DMS114 treated with DMSO at 0.1 percent for 48 hours (cell line): ENCODE results near the gene ZCCHC7.

Experiments
- DNase-seq: peaks from one replicate; lab custom pipeline; 2025; ENCODE audit not compliant: unreplicated experiment; lab: John Stamatoyannopoulos, UW

The ZCCHC7 gene

DNA sequence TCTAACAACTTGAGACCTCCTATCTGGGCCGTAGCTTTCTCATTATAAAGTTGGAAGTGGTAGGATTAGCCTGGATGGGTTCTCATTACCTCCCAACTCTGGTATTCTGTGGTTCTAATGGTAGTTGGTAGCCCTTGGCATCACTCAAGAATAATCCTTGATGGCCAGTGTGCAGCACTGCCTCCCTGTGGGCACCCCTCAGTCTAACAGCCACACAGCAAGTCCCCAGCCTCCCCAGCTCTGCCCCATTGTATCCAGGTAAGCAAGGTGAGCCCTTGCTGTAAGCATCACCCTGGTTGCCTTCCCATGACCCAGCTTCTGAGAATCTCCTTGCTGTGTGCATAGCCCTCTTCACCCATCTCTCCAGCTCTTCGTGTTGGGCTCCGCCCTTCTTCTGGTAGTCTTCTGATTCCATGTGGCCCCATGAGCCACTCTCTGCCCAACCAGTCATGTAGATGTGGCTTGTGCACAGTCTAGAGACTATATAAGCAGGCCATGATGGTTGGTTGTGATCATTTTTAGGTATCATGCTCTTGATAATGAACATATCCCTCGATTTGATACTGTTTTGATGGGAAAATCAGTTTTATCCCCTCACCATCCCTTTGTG is 244.5 kb downstream of the ZCCHC7 start:
- no peak for DNase-seq

GRCh38 chr9:37369671-37370070 is 249.3 kb downstream of the ZCCHC7 start:
- no peak for DNase-seq

DNA sequence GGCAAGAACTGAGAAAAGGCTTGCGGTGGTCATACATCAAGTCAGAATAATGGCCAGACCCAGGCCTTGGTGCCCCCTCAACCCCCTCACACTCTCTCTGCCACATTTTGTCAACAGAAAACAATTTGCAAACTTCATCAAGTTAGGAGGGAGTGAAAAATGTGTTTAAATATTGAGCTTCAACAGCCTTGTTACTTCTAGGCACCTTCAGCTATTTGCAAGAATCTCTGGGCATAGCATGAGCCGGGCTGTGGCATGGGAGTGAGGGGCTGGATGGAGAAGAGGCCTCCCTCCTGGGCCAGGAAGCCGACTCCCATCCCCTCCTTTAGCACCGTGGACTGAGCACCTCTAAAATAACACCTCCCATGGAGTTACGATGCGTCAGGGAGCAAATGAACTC is 249.9 kb downstream of the ZCCHC7 start:
- no peak for DNase-seq

GRCh38 chr9:37370968-37371563 is 250.7 kb downstream of the ZCCHC7 start:
- no peak for DNase-seq

GRCh38 chr9:37371565-37372464 is 251.4 kb downstream of the ZCCHC7 start:
- no peak for DNase-seq

DNA sequence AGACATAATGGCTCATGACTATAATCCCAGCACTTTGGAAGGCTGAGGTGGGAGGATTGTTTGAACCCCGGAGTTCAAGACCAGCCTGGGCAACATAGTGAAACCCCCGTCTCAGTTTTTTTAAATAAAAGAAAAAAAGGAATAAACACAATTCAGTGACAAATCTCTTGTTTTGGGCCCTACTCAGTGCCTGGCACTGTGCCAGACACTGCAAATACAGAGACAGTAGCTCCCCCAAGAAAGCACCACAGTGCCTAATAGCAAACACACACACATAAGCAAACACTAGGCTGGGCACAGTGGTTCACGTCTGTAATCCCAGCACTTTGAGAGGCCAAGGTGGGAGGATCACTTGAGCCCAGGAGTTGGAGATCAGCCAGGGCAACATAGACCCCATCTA is 252.5 kb downstream of the ZCCHC7 start:
- DNase-seq = no peak

GRCh38 chr9:37373621-37374020 is 253.2 kb downstream of the ZCCHC7 start:
- no peak for DNase-seq

GRCh38 chr9:37374892-37375291 is 254.5 kb downstream of the ZCCHC7 start:
- DNase-seq = no peak

DNA sequence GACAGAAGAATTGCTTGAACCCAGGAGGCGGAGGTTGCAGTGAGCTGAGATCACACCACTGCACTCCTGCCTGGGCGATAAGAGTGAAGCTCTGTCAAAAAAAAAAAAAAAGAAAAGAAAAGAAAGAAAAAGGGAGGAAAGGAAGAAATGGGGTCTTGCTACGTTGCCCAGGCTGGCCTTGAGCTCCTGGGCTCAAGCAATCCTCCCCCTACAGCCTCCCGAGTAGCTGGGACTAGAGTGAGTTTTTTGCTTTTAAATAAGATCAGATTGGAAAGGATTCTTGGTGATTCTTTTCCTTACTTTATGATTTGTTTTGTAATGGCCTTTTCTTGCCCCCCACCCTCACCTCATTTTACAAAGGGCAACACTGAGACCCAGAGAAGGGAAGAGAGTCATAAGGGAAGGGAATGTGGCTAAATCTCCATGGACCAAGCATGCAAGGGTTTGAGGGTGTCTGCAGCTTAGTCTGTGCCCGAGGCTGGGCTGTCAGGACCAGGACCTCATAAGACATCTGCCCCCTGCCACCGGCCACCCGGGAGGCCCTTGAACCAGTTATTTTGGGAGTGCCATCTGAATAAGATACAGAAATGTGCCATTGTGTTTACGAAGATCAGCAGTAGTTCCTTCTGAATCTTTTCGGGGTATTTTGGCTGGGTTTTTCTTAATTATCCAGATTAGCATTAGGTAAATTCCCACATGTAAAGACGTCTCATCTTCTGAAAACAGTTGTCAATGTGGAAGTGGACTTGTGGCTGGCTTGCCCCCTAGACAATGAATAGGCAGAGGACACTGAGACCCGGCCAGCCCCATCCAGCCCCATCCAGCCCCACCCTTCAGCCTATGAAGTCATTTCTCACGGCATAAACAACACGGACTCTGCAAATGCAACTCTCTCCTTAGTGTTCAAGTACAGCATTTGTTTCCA is 257.6 kb downstream of the ZCCHC7 start:
- no peak for DNase-seq

DNA sequence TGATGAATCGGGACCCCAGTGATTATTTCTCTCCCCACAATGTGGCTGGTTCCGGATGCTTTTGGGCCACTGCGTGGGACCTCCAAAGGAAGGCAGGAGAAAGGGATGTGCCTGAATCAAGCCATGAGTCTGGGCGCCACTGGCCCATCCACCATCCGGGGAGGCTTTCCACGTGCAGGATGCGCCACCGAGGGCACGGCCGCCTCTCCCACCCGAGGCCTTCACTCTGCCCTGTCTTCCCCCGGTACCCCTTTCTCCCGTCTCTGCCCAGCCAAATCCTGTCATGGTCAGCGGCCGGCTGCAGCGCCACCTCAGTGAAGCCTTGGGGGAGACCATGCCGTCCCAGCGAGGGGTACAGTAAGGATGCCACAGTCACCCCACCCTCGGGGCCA is 258.2 kb downstream of the ZCCHC7 start:
- no peak for DNase-seq

DNA sequence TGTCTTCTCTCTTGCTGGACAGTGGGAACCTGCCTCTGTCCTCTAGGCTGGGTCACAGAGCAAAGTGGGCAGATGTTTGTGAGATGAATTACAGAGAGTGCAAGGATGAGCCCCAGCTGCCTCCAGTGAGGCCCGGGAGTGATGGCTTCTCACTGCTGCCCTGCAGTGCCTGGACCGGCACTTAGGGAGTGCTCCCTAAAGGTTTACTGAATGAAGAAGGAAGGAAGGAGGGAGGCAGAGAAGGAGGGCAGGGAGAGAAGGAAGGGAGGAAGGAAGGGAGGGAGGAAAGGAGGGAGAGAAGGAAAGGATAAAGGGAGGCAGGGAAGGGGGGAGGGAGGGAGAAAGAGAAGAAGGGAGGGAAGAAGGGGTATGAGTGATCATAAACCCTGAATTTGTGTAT is 259.5 kb downstream of the ZCCHC7 start:
- DNase-seq = no peak

DNA sequence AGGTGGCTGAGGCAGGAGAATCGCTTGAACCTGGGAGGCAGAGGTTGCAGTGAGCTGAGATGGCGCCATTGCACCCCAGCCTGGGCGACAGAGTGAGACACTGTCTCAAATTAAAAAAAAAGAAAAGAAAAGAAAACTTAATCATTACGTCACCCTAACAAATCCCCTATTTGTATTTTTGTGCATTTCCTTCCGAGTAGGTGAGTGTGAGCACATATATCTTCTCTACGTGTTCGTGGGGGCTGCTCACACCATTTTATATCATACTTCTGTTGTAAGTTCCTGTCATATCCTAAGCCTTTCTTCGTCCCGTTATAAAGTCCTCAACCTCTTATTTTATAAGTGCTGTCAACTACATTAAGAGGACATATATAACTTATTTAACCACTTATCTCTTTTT is 260.2 kb downstream of the ZCCHC7 start:
- DNase-seq = no peak

GRCh38 chr9:37381094-37381741 is 260.8 kb downstream of the ZCCHC7 start:
- DNase-seq = no peak

DNA sequence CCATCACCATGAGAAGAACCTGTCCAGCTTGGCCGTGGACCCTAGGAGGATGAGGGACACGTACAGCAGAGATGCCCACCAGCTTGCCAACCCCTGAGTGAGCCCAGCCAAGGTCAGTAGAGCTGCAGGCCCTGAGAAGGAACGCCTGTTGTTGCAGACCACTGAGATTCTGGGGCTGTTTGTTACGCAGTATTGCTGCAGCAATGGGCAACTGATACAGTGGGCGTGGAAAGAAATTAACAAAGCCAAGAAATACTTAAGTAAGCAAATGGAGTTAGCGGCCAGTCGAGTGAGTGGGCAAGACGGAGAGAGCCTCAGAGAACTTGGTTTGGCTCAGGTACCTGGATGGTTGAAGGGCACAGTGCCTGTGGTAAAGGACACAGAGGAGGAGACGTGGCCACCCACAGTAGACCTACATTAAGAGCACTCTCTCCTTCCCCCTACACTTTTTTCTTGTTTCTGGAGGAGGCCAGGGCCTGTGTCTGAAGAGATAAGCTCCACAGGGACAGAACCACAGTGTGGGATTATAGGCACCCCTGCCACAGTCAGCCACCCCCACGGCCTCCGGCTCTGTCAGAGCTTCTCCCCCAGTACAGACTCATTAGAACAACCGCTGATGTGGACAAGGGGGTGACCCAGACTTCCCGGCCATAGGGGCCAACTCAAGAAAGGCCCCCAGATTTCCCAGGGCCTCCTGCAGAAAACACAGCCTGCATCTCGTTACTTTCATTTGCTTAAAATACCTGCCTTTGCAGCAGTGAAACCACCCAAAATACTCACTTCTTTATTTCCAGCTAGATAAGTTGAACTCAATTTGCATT is 262.0 kb downstream of the ZCCHC7 start:
- DNase-seq = no peak

- DNase-seq = no peak
Measured at GRCh38 chr9:37382982-37383357, 262.6 kb downstream of the ZCCHC7 start.

GRCh38 chr9:37383393-37383792 is 263.0 kb downstream of the ZCCHC7 start:
- DNase-seq = no peak

- no peak for DNase-seq
Measured at GRCh38 chr9:37383876-37384746, 263.7 kb downstream of the ZCCHC7 start.

DNA sequence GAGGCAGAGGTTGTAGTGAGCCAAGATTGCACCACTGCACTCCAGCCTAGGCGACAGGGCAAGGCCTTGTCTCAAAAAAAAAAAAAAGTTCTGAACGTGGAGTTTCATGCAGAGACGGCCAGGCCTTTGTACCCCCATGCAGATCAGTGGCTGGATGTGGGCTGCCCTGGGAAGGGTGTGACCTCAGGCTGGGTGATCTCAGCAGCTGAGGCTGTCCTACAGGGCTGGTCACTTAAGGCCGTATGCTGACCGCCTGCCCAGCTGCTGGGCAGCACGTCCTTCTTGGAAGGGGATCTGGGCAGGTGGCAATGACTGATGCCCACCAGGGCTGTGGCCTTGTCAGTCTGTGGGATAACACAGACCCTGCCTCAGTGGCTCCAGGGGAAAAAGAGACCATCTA is 264.9 kb downstream of the ZCCHC7 start:
- DNase-seq = no peak

DNA sequence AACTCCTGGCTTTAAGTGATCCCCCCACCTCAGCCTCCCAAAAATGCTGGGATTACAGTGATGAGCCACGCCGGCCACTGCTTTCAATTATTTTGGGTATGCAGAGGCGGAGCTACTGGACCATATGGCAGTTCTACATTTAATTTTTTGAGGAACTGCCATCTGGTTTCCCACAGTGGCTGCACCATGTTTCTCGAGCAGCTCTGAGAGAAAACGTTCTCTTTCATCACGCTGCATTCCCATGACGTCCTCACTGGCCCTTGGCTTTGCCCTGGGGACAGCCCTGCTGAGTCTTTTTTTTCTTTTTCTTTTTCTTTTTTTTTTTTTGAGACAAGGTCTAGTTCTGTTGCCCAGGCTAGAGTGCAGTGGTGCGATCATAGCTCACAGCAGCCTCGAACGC is 266.6 kb downstream of the ZCCHC7 start:
- DNase-seq = no peak
